Fibroblast of villous mesenchyme (primary cell): Measurements from ENCODE around the gene DCDC2. TPM values are rescaled to one million over a fixed set of nuclear protein-coding genes. Genes with fewer than 3 reads are reported as not detected.
"Not testable (repeated sequence)": the region's sequence is repeated elsewhere in the genome, so short reads cannot be mapped to it uniquely, and the experiment has no call there.

ENCODE experiments used
- DNase-seq: peaks from one replicate; pipeline ENCODE4 v3.0.0-alpha.2; 2010; ENCODE audit warnings: low read depth
- H3K4me3 ChIP-seq: 2 replicates; pipeline ENCODE4 v1.5.1; 2011; ENCODE audit warnings: low read depth, mild to moderate bottlenecking, low read length
- total RNA-seq: library from RNA; depleted of rRNA; stranded (reverse); fragments of >200 nt; gene quantifications from 2 replicates; pipeline ENCODE4 v1.2.3, GENCODE V29; 2012
- TF ChIP-seq, protein P1 (sequence below): IDR thresholded peaks from 2 replicates; pipeline ENCODE4 v1.5.1; 2012; ENCODE audit warnings: low read depth, mild to moderate bottlenecking, low read length; ENCODE audit not compliant: insufficient read depth

DCDC2 gene
- total RNA-seq, 1 donor, result 0.43 TPM

DNA sequence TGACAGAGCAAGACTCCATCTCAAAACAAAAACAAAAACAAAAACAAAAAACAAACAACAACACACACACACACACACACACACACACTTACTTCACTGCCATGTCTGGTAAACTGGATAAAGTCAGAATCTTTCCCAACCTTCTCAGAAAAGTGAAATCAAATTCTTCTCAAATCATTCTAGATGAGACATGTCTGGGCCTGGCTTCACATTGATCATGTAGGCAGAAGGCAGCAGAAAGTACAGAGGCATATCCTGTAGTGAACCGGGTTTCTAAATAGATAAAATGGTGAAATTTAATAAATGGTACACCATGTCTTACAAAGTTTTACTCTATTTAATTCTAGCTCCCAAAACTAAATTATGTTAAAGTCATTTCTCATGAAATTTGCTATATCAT is 30.0 kb upstream of the DCDC2 start:
- H3K4me3 ChIP-seq, result no peak overlapping the region
- TF ChIP-seq, protein P1, sequence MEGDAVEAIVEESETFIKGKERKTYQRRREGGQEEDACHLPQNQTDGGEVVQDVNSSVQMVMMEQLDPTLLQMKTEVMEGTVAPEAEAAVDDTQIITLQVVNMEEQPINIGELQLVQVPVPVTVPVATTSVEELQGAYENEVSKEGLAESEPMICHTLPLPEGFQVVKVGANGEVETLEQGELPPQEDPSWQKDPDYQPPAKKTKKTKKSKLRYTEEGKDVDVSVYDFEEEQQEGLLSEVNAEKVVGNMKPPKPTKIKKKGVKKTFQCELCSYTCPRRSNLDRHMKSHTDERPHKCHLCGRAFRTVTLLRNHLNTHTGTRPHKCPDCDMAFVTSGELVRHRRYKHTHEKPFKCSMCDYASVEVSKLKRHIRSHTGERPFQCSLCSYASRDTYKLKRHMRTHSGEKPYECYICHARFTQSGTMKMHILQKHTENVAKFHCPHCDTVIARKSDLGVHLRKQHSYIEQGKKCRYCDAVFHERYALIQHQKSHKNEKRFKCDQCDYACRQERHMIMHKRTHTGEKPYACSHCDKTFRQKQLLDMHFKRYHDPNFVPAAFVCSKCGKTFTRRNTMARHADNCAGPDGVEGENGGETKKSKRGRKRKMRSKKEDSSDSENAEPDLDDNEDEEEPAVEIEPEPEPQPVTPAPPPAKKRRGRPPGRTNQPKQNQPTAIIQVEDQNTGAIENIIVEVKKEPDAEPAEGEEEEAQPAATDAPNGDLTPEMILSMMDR, result no peak
- DNase-seq, result no peak

DNA sequence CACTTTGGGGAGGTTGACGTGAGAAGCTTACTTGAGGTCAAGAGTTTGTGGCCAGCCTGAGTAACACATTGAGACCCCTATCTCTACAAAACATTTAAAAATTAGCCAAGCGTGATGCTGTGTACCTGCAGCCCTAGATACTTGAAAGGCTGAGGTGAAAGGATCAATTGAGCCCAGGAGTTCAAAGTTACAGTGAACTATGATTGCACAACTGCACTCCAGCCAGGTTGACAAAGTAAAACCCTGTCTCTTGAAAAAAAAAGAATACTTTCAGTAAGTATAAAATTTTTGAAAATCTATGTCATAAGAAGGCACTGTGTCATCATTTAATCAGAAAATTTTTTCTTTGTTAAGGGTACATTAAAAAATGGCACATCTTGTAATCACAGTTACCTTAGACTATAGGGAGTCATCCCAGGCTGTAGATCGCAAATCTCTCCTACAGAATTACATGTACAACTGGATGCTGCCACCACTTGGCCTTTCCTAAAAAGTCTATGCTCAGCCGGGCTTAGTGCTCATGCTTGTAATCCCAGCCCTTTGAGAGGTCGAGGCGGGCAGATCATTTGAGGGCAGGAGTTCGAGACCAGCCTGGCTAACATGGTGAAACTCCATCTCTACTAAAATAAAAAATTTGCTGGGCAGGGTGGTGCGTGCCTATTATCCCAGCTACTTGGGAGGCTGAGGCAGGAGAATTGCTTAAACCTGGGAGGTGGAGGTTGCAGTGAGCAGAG is 27.8 kb upstream of the DCDC2 start:
- DNase-seq, result no peak
- H3K4me3 ChIP-seq, result no peak overlapping the region
- TF ChIP-seq, protein P1, result no peak

DNA sequence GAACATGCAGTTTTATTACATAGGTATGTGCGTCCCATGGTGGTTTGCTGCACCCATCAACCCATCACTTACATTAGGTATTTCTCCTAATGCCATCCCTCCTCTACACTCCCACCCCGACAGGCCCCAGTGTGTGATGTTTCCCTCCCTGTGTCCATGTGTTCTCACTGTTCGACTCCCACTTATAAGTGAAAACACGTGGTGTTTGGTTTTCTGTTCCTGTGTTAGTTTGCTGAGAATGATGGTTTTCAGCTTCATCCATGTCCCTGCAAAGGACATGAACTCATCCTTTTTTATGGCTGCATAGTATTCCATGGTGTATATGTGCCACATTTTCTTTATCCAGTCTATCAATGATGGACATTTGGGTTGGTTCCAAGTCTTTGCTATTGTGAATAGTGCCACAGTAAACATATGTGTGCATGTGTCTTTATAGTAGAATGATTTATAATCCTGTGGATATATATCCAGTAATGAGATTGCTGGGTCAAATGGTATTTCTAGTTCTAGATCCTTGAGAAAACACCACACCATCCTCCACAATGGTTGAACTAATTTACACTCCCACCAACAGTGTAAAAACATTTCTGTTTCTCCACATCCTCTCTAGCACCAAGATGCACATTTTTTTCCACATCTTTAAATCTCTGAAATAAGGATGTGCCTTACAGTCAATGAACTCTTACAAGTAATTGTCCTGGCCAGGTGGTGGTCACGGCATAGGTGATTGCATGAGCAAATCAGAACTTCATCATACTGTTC is 26.7 kb upstream of the DCDC2 start:
- not testable (repeated sequence) for DNase-seq

DNA sequence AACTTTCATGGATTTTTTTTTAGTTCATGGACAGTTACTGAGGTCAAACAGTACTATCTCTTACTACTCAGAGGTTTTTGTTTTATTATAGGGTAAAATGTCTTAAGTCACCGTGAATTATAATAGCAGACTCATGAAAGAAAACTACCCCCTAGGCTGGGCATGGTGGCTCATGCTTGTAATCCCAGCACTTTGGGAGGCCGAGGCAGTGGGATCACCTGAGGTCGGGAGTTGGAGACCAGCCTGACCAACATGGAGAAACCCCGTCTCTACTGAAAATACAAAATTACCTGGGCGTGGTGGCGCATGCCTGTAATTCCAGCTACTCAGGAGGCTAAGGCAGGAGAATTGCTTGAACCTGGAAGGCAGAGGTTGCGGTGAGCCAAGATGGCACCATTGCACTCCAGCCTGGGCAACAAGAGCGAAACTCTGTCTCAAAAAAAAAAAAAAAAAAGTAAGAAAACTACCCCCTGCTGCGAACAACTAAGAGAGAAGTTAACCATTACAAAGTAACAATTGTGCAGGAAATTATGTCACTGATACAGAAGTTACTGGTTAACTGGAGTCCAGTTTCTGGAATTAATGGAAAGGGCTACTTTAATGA is 25.1 kb upstream of the DCDC2 start:
- H3K4me3 ChIP-seq, DNase-seq: not testable (repeated sequence)

More for the DNA sequence above, 26.7 kb upstream of the DCDC2 start:
- not testable (repeated sequence) for H3K4me3 ChIP-seq

DNA sequence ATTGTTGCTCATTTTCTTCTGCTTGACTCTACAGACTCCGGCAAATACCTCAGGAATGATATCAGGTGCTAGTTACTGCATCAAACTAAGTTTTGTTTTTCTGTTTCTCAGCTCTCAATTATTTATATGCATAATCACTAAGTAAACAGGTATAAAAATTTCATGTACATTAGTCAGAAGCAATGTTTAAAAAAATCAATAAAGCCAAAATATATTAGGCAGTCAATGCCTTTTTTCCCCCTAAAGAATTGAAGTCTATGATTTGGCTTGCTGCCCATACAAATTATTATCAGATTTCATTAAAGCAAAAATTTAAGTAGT is 24.3 kb upstream of the DCDC2 start:
- DNase-seq, result no peak
- H3K4me3 ChIP-seq, result no peak overlapping the region
- TF ChIP-seq, protein P1, result no peak

- TF ChIP-seq, protein P1, result no peak
- H3K4me3 ChIP-seq, result no peak overlapping the region
- DNase-seq, result no peak
These were observed 23.8 kb upstream of the DCDC2 start for GRCh38 chr6:24381476-24382219.

DNA sequence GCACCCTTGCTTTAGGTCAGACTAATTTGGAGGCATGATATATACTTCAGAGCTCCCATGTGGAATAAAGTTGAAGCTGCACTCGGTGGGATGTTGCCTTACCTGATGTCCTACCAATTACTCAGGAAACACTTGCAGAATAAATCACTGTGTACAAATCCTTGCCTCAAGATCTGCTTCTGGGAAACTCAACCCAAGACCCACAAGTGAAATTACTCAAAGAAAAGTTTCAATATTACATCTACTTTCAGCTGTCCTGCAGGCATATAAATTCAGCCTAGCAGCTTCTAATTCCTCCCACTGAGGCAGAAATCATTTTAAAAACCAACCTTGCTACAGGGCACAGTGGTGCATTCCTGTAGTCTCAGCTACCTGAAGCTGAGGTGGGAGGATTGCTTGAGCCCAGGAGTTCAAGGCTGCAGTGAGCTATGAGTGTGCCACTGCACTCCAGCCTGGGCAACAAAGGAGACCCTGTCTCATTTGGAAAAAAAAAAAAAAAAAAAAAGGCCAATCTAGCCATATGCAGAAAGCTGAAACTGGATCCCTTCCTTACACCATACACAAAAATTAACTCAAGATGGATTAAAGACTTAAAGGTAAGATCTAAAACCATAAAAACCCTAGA is 20.7 kb upstream of the DCDC2 start:
- H3K4me3 ChIP-seq, result no peak overlapping the region
- DNase-seq, result no peak
- TF ChIP-seq, protein P1, result no peak
